HL-60 (cell line): ENCODE measurements around the gene KCNMA1.

Experiments
- DNase-seq, 2 experiments: peaks; one replicate each; pipeline ENCODE4 v3.0.0-alpha.2; 2010 to 2020; ENCODE audit warnings: low read depth in 1 of 2, low spot score in 1 of 2
- H3K27ac ChIP-seq: fragments of 250-450 bp; sonication (Bioruptor Pico); replicated peaks from 2 replicates; pipeline ENCODE4 v1.5.1; 2020; ENCODE audit warnings: mild to moderate bottlenecking, moderate library complexity
- H3K27me3 ChIP-seq: fragments of 250-450 bp; sonication (Bioruptor Pico); 2 replicates; pipeline ENCODE4 v1.5.1; 2021; ENCODE audit warnings: mild to moderate bottlenecking, moderate library complexity; ENCODE audit not compliant: insufficient read depth, poor library complexity, severe bottlenecking
- H3K4me3 ChIP-seq: replicated peaks from 2 replicates; pipeline ENCODE4 v1.5.1; 2011; ENCODE audit warnings: mild to moderate bottlenecking, control low read depth, low read length; ENCODE audit not compliant: insufficient read depth
- CTCF ChIP-seq: IDR thresholded peaks from one replicate; pipeline ENCODE4 v1.5.1; 2011; ENCODE audit warnings: low read length, control low read depth, inconsistent platforms; ENCODE audit not compliant: insufficient read depth
- GABPA ChIP-seq: IDR thresholded peaks from 2 replicates; pipeline ENCODE4 v1.6.1; 2012; ENCODE audit warnings: low read depth
- POLR2AphosphoS5 ChIP-seq: IDR thresholded peaks from 2 replicates; pipeline ENCODE4 v1.6.1; 2012; ENCODE audit warnings: low read depth
- REST ChIP-seq: IDR thresholded peaks from 2 replicates; pipeline ENCODE4 v1.6.1; 2012; ENCODE audit warnings: low read depth; ENCODE audit not compliant: insufficient replicate concordance
- SPI1 ChIP-seq: IDR thresholded peaks from 2 replicates; pipeline ENCODE4 v1.6.1; 2012; ENCODE audit warnings: low read depth, mild to moderate bottlenecking, borderline replicate concordance

KCNMA1 gene

DNA sequence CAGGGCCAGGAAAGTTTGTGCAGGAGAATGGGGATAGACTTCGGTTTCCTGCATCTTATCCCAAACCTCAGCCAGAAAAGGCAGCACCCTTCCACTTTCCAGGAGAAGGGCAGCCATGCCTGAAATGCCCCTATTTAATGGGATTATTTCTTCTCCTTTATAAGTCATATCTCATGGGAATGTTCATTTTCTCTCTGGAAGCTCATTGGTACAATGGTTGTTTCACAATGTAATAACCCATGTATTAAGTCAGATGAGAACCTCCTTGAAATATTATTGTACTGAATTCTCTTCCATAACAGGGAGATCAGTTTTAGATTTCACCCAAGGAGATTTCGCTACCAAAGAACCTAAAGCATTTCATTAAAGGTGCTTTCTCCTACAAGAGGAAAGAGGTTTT lies 457.5 kb downstream of the KCNMA1 start:
- Histone ChIP-seq H3K4me3 (no peak overlapping the region), H3K27ac (no peak overlapping the region), H3K27me3 (no peaks in the 10 kb centered on the region)
- TF ChIP-seq SPI1 (no peak), GABPA (no peak), CTCF (no peak), REST (no peak), POLR2AphosphoS5 (no peak)
- no peak for DNase-seq

DNA sequence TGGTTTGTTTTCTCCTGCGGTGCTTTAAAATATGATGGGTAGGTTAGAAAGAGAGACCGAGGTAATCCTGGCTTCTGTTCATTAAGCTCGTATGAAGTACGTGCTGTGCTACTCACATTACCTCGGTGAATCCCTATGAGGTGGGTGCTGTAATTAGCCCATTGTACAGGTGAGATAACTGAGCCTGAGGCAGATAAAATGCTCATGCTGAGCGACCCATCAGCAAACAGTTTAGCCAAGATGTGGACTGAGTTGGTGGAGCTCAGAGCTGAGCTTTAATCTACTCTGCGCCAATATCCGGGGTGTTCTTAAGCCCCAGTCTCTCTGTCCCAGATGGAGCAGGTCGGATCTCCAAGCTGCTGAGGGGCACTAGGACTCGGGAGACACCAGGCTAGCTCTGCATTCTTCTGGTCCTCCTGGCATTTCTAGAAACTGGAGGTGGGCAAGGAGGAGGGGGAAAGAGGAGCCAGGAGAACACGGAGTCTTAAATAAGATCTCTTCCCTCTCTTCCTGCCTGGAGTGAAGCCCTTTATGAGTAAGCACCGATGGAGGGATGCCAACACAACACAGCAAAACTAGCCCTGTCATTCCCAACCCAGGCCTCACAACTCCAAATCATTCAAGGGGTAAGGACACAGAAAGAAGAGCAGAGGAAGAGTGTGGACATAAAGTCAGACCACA lies 458.5 kb downstream of the KCNMA1 start:
- TF ChIP-seq GABPA = no peak
- TF ChIP-seq CTCF = no peak
- no peak for TF ChIP-seq POLR2AphosphoS5
- TF ChIP-seq SPI1 = no peak
- Histone ChIP-seq H3K27ac (no peak overlapping the region), H3K27me3 (no peaks in the 10 kb centered on the region), H3K4me3 (no peak overlapping the region)
- no peak for DNase-seq

GRCh38 chr10:77177589-77177988 lies 460.0 kb downstream of the KCNMA1 start:
- DNase-seq = no peak
- H3K27ac ChIP-seq = no peak overlapping the region
- H3K4me3 ChIP-seq = no peak overlapping the region
- H3K27me3 ChIP-seq = no peaks in the 10 kb centered on the region
- no peak for TF ChIP-seq GABPA
- no peak for TF ChIP-seq SPI1
- TF ChIP-seq CTCF = no peak
- TF ChIP-seq POLR2AphosphoS5 = no peak
- TF ChIP-seq REST = no peak

- H3K27ac ChIP-seq = no peak overlapping the region
- no peaks in the 10 kb centered on the region for H3K27me3 ChIP-seq
- H3K4me3 ChIP-seq = no peak overlapping the region
- TF ChIP-seq POLR2AphosphoS5 (no peak), CTCF (no peak), GABPA (no peak), SPI1 (no peak), REST (no peak)
- no peak for DNase-seq
Measured at GRCh38 chr10:77177161-77177560, 460.4 kb downstream of the KCNMA1 start.
